Vagina (tissue), 2 donors: ENCODE measurements around the gene TPRN.

Source experiments
- POLR2A ChIP-seq, 2 donors: fragments of 450-650 bp; IDR thresholded peaks; one replicate each; pipeline ENCODE4 v1.6.1; 2017; ENCODE audit warnings: antibody characterized with exemption in 2 of 2, mild to moderate bottlenecking in 2 of 2, moderate library complexity in 2 of 2
- POLR2AphosphoS5 ChIP-seq, 2 donors: sonication (generic); formaldehyde crosslinking; IDR thresholded peaks; one replicate each; pipeline ENCODE4 v1.9.0; 2017; ENCODE audit warnings: antibody characterized with exemption in 2 of 2, mild to moderate bottlenecking in 2 of 2, low read depth in 1 of 2; ENCODE audit not compliant: insufficient read depth in 1 of 2
- TF ChIP-seq, protein P1 (sequence below), 3 experiments: fragments of 450-650 bp in 2 of 3; fragments of 200-600 bp in 1 of 3; sonication (generic) in 1 of 3; IDR thresholded peaks; one replicate each; pipeline ENCODE4 v1.5.1; 2017 to 2019; ENCODE audit warnings: antibody characterized with exemption in 3 of 3, mild to moderate bottlenecking in 2 of 3, moderate library complexity in 2 of 3

DNA sequence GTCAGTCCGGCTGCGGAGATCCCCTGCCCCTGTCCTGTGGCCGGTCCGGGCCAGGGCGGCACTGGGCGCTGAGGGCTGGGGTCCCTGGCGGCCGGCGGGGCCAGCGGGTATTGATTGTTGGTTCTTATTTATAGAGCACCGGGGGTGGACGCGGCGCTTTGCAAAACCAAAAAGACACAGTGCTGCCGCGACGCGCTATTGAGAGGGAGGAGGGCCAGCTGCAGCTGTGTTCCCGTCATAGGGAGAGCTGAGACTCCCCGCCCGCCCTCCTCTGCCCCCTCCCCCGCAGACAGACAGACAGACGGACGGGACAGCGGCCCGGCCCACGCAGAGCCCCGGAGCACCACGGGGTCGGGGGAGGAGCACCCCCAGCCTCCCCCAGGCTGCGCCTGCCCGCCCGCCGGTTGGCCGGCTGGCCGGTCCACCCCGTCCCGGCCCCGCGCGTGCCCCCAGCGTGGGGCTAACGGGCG, 33.2 kb downstream of the TPRN start:
- TF ChIP-seq, protein P1, sequence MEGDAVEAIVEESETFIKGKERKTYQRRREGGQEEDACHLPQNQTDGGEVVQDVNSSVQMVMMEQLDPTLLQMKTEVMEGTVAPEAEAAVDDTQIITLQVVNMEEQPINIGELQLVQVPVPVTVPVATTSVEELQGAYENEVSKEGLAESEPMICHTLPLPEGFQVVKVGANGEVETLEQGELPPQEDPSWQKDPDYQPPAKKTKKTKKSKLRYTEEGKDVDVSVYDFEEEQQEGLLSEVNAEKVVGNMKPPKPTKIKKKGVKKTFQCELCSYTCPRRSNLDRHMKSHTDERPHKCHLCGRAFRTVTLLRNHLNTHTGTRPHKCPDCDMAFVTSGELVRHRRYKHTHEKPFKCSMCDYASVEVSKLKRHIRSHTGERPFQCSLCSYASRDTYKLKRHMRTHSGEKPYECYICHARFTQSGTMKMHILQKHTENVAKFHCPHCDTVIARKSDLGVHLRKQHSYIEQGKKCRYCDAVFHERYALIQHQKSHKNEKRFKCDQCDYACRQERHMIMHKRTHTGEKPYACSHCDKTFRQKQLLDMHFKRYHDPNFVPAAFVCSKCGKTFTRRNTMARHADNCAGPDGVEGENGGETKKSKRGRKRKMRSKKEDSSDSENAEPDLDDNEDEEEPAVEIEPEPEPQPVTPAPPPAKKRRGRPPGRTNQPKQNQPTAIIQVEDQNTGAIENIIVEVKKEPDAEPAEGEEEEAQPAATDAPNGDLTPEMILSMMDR (IDR thresholded peaks at IDR 0.05): no peak
- TF ChIP-seq POLR2A (IDR thresholded peaks at IDR 0.05): no peak
- TF ChIP-seq POLR2AphosphoS5 (IDR thresholded peaks at IDR 0.05; ENCODE audit: insufficient read depth in 1 of 2, low read depth in 1 of 2): no peak
